ENCODE results near the gene FAM149B1. TPM values are rescaled to one million over a fixed set of nuclear protein-coding genes. Genes with fewer than 3 reads are reported as not detected.

Gene FAM149B1
- total and polyA plus RNA-seq, 2 of the 13 experiments (the other 11 are each of a cell fraction or from before 2014, with no cell fraction given) = 9.3 to 16.8 TPM

DNA sequence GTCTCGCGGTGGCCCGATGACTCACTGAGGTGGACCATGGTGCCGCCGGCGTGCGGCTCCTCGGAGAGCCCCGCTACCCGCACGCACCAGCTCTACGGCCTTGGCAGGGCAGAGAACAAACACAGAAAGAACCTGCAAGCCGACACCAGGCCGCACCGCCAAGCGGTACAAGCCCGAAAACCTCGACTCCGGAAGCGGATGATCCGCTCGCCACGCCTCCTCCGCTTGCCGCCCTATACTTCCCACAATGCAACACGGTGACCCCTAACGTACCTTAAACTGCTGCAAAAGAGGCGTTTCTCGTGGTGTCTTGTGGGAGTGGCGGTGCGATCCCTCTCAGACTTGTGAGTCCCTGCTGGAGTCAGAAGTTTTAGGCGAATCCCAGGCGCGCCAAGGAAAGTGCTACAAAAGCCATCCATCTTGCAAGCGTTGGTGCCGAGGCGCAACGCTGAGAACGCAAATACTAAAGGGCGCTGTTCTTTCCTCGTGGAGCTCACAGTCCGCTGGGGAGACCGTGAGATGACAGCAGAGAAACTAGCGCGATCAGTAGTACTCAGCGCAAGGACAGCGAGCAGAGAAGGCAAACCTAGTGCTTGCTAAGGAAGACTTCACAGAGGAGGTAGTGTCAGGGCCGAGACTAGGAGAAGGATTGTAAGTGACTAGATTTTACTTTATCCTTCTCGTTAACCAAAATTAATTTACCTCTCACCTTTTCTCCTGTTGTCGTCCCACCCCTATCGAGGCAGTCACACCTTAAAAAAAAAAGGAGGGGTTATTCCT, 84.7 kb downstream of the FAM149B1 start, which contains the start of gene MRPS16 (continued):
- TF ChIP-seq, protein P1, sequence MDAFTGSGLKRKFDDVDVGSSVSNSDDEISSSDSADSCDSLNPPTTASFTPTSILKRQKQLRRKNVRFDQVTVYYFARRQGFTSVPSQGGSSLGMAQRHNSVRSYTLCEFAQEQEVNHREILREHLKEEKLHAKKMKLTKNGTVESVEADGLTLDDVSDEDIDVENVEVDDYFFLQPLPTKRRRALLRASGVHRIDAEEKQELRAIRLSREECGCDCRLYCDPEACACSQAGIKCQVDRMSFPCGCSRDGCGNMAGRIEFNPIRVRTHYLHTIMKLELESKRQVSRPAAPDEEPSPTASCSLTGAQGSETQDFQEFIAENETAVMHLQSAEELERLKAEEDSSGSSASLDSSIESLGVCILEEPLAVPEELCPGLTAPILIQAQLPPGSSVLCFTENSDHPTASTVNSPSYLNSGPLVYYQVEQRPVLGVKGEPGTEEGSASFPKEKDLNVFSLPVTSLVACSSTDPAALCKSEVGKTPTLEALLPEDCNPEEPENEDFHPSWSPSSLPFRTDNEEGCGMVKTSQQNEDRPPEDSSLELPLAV (CRISPR knock-in tag; conservative IDR thresholded peaks at IDR 0.05; ENCODE audit: low read depth) = no peak
- TF ChIP-seq ZFP36 (IDR thresholded peaks at IDR 0.05; ENCODE audit: borderline replicate concordance, low read depth, low read length, partially characterized antibody) = no peak
- TF ChIP-seq, protein P2, sequence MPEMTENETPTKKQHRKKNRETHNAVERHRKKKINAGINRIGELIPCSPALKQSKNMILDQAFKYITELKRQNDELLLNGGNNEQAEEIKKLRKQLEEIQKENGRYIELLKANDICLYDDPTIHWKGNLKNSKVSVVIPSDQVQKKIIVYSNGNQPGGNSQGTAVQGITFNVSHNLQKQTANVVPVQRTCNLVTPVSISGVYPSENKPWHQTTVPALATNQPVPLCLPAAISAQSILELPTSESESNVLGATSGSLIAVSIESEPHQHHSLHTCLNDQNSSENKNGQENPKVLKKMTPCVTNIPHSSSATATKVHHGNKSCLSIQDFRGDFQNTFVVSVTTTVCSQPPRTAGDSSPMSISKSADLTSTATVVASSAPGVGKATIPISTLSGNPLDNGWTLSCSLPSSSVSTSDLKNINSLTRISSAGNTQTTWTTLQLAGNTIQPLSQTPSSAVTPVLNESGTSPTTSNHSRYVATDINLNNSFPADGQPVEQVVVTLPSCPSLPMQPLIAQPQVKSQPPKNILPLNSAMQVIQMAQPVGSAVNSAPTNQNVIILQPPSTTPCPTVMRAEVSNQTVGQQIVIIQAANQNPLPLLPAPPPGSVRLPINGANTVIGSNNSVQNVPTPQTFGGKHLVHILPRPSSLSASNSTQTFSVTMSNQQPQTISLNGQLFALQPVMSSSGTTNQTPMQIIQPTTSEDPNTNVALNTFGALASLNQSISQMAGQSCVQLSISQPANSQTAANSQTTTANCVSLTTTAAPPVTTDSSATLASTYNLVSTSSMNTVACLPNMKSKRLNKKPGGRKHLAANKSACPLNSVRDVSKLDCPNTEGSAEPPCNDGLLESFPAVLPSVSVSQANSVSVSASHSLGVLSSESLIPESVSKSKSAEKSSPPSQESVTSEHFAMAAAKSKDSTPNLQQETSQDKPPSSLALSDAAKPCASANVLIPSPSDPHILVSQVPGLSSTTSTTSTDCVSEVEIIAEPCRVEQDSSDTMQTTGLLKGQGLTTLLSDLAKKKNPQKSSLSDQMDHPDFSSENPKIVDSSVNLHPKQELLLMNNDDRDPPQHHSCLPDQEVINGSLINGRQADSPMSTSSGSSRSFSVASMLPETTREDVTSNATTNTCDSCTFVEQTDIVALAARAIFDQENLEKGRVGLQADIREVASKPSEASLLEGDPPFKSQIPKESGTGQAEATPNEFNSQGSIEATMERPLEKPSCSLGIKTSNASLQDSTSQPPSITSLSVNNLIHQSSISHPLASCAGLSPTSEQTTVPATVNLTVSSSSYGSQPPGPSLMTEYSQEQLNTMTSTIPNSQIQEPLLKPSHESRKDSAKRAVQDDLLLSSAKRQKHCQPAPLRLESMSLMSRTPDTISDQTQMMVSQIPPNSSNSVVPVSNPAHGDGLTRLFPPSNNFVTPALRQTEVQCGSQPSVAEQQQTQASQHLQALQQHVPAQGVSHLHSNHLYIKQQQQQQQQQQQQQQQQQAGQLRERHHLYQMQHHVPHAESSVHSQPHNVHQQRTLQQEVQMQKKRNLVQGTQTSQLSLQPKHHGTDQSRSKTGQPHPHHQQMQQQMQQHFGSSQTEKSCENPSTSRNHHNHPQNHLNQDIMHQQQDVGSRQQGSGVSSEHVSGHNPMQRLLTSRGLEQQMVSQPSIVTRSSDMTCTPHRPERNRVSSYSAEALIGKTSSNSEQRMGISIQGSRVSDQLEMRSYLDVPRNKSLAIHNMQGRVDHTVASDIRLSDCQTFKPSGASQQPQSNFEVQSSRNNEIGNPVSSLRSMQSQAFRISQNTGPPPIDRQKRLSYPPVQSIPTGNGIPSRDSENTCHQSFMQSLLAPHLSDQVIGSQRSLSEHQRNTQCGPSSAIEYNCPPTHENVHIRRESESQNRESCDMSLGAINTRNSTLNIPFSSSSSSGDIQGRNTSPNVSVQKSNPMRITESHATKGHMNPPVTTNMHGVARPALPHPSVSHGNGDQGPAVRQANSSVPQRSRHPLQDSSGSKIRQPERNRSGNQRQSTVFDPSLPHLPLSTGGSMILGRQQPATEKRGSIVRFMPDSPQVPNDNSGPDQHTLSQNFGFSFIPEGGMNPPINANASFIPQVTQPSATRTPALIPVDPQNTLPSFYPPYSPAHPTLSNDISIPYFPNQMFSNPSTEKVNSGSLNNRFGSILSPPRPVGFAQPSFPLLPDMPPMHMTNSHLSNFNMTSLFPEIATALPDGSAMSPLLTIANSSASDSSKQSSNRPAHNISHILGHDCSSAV (CRISPR knock-in tag; IDR thresholded peaks at IDR 0.05; ENCODE audit: borderline replicate concordance) = no peak
- no peak for TF ChIP-seq U2AF1 (optimal IDR thresholded peaks at IDR 0.05; ENCODE audit: low read depth, low read length)
- peak; percentile 92 for TF ChIP-seq SP5 (CRISPR knock-in tag; IDR thresholded peaks at IDR 0.05; ENCODE audit: borderline replicate concordance, low read depth)
- TF ChIP-seq RXRA (CRISPR knock-in tag; IDR thresholded peaks at IDR 0.05) = peak; percentile 88
- no peak for TF ChIP-seq TEAD2 (CRISPR knock-in tag; IDR thresholded peaks at IDR 0.05)
- no peak for TF ChIP-seq ZNF75D (CRISPR knock-in tag; IDR thresholded peaks at IDR 0.05; ENCODE audit: borderline replicate concordance)
- peak; percentile 85 for TF ChIP-seq ZNF446 (CRISPR knock-in tag; IDR thresholded peaks at IDR 0.05)
- TF ChIP-seq ZBTB21 (CRISPR knock-in tag; IDR thresholded peaks at IDR 0.05) = no peak
- TF ChIP-seq, protein P3, sequence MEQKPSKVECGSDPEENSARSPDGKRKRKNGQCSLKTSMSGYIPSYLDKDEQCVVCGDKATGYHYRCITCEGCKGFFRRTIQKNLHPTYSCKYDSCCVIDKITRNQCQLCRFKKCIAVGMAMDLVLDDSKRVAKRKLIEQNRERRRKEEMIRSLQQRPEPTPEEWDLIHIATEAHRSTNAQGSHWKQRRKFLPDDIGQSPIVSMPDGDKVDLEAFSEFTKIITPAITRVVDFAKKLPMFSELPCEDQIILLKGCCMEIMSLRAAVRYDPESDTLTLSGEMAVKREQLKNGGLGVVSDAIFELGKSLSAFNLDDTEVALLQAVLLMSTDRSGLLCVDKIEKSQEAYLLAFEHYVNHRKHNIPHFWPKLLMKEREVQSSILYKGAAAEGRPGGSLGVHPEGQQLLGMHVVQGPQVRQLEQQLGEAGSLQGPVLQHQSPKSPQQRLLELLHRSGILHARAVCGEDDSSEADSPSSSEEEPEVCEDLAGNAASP (CRISPR knock-in tag; IDR thresholded peaks at IDR 0.05; ENCODE audit: borderline replicate concordance) = peak; percentile 79
- TF ChIP-seq, protein P4, sequence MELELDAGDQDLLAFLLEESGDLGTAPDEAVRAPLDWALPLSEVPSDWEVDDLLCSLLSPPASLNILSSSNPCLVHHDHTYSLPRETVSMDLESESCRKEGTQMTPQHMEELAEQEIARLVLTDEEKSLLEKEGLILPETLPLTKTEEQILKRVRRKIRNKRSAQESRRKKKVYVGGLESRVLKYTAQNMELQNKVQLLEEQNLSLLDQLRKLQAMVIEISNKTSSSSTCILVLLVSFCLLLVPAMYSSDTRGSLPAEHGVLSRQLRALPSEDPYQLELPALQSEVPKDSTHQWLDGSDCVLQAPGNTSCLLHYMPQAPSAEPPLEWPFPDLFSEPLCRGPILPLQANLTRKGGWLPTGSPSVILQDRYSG (CRISPR knock-in tag; IDR thresholded peaks at IDR 0.05) = no peak
- no peak for TF ChIP-seq ZNF552 (CRISPR knock-in tag; IDR thresholded peaks at IDR 0.05; ENCODE audit: borderline replicate concordance)
- peak; percentile 49; the same call in 1 of the 2 replicates for TF ChIP-seq MTA1 (CRISPR knock-in tag; IDR thresholded peaks at IDR 0.05; ENCODE audit: borderline replicate concordance)
- no peak for TF ChIP-seq MBD4 (IDR thresholded peaks at IDR 0.05; ENCODE audit: borderline replicate concordance, low read length)
- TF ChIP-seq ZFP41 (CRISPR knock-in tag; IDR thresholded peaks at IDR 0.05; ENCODE audit: borderline replicate concordance) = 0 out of 2 replicates have a peak, but pooled peaks have one; percentile 66
- no peak for TF ChIP-seq ZNF589 (CRISPR knock-in tag; conservative IDR thresholded peaks at IDR 0.05)

All from HepG2 (cell line).